CD4-positive, alpha-beta T cell treated with Interleukin-21 for 1 hour (primary cell): Measurements from ENCODE around the gene SPRR4.

ENCODE experiments used
- DNase-seq: peaks from one replicate; pipeline ENCODE4 v3.0.0-alpha.2; 2020

The SPRR4 gene

GRCh38 chr1:152970495-152970894, at the start of gene SPRR4:
Gene SPRR4 (plus strand): TSS chr1:152970648. CDS start chr1:152971891, 1,243 bp downstream.
- no peak for DNase-seq

GRCh38 chr1:152924191-152924590, 46.3 kb upstream of the SPRR4 start:
- no peak for DNase-seq

DNA sequence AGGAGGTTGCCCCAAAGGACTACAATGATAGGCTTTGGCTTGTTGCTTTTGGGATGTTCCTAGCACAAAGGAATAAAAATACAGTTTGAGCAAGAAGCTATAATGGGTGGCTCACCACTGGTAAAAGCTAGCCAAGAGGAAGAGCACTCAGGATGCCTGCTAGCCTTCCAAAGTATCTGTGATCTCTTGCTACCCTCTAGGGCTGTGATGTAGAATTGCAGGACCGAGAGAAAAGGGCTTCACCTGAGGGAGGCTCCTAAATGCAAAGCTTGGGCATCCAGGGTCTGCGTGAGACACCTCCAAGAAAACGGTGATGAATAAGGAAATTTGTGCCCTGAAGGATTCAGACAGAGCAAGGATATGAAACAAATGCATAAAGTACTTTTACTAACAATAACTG, 44.4 kb upstream of the SPRR4 start:
- DNase-seq = no peak

DNA sequence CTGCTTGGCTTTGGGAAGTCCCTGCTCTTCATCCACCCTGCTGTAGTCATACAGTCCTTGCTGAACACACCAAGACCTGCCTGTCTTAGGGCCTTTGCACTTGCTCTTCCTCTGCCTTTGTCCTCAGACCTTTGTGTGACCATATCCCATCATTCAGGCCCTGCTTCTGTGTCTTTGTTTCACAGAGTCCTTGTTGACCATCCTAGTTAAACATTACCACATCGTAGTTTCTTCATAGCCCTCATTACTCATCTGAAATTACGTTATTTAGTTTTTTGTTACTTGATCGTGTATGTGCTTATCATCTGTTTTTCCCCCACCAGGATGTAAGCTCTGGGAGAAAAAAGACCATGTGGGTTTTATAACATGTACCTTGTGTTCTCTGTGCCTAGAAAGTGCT, 41.8 kb upstream of the SPRR4 start:
- DNase-seq = no peak

DNA sequence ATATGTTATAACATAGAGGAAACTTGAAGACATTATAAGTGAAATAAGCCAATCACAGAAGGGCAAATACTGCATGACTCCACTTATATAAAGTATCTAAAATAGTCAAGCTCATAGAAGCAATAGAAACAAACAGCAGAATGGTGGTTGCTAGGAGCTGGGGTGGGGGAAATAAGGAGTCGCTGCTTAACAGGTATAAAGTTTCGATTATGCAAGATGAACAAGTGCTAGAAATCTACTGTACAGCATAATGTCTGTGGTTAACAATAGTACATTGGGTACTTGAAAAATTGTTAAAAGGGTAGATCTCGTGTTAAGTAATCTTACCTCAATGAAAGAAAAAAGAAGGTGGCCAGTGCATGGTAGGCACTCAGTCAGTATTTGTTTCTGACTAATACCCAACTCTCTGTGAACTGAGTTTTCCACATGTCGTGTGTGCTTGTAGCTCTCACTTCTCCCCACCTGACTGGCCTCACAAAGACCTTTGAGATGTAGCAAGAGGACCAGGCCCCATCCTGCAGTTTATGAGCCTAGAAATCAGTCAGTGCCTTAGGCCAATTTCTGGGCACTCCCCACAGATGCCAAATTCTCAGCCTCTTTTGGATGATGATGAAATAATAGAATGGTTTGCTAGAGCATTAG, 38.2 kb upstream of the SPRR4 start:
- DNase-seq = no peak

DNA sequence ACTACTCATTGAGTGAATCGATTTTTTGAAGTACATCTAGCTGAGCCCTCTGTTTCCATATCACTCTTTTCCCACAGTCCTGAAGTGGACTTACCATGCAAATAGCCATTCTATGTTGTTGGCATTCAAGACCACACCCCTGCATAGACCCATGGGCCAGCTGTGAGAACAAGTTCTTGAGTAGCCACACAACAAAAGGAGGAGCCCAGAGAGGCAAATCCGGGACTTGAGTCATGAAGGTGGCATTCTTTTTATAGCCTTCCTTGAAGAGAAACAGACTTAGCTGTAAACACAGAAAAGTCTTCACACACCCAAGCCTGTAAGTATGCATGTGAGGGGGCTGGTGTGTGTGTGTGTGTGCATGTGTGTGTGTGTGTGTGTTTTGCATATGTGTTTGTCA, 37.3 kb upstream of the SPRR4 start:
- no peak for DNase-seq

GRCh38 chr1:152940614-152941013, 29.8 kb upstream of the SPRR4 start:
- no peak for DNase-seq

DNA sequence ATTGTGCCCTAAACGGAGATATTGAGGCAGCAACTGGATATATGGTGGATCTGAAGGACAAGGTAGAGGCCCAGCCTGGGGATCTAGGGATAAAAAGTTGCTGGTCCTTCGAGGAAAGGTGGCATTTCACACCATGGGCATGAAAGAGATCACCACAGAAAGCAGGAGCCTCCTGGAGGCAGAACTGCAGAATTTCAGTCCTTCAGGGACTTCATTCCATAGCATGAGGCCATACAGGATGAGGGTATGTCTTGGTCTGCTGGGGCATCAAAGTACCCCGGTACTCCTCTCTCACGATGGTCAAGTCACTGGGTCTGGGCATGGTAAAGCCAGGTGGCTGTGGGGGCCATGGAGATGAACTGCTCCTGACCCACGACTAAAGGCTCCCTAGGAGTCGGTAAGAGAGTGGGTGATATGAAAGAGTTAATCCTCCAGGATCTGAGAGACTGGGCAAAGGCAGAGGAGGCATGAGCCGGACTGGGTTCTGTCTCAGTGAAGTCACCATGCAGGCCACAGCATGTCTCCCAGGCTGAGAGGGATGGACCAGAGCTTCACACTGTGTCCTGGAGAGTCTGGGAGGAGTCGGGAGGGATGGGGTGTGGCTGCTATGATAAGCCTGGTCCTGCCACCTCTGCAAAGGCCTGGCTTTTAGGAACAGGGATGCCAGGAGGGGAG, 29.3 kb upstream of the SPRR4 start:
- DNase-seq = no peak

GRCh38 chr1:152942161-152942560, 28.3 kb upstream of the SPRR4 start:
- DNase-seq = no peak

- no peak for DNase-seq
Observed at GRCh38 chr1:152946248-152946647, 24.2 kb upstream of the SPRR4 start.

- no peak for DNase-seq
Observed at GRCh38 chr1:152946651-152947256, 23.7 kb upstream of the SPRR4 start, which contains the start of gene SPRR5. Gene SPRR5 (plus strand): TSS chr1:152947206. CDS start chr1:152948555, 1,349 bp downstream.

- DNase-seq = no peak
Observed at GRCh38 chr1:152951711-152952110, 18.7 kb upstream of the SPRR4 start.

GRCh38 chr1:152953761-152954160, 16.7 kb upstream of the SPRR4 start:
- no peak for DNase-seq

- DNase-seq = no peak
Observed at GRCh38 chr1:152954436-152954835, 16.0 kb upstream of the SPRR4 start.

DNA sequence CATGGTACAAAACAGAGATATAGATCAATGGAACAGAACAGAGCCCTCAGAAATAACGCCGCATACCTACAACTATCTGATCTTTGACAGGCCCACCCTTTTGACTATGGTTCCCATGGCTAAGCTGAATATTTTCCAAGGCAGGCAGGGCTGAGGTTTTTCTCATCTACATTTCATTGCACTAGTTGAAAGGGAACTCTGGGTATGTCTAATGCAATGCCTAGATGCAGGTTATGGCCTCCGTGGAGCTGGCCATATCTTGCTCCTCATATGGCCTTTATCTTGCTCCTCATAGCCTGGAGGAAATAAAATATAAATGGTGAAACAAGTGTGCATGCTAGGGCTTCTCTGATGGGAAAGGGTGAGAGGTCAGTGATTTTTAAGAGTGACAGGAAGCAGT, 12.9 kb upstream of the SPRR4 start:
- DNase-seq = no peak

DNA sequence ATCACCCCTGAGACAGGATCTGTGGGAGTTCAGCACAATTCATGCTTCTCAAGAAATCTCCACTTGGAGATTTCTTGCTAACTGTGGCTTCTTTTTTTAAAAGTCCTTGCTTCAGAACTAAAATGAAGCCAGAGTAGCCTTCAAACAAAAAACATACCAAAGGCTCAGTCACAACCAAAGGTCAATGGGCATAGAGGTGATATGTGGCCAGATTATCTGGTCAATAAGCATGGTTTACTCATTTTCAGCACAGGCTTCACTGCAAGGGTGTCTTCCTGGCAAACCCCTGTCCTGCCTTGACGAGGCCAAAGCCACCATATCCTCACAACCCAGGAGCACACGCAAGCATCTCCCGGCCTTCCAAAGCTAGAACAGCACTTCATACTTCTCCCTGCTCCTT, 11.2 kb upstream of the SPRR4 start:
- DNase-seq = no peak

DNA sequence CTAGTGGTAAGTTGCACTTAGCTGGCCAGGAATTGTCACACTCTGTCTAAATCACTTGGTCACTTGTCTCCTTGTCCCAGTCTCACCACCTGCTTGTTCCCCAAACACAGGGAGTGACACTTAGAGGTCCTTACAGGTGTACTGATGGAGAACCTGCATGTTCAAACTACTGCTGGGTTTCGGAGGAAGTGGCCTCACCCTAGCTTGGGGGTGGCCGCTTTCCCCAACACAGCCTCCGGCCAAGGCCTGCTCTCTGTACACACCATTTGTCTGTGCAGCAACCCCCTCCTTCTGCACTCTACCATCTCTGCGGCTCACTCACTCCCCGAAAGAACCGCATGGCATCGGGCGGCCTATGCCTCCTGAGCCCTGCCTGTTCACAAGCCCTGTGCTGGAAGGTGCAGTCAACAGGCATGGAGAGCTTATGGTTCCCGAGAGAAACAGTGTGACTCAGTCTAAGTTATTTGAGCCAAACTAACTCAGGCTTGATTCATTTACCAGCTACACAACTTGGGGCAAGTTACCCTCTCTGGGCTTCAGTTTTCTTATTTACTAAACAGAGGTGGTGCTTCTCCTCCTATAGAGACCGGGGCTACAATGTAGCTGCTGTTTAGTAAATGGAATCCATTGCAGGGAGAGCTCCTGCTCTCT, 10.5 kb upstream of the SPRR4 start:
- no peak for DNase-seq

- DNase-seq = no peak
Observed at GRCh38 chr1:152960452-152961044, 9.9 kb upstream of the SPRR4 start.

DNA sequence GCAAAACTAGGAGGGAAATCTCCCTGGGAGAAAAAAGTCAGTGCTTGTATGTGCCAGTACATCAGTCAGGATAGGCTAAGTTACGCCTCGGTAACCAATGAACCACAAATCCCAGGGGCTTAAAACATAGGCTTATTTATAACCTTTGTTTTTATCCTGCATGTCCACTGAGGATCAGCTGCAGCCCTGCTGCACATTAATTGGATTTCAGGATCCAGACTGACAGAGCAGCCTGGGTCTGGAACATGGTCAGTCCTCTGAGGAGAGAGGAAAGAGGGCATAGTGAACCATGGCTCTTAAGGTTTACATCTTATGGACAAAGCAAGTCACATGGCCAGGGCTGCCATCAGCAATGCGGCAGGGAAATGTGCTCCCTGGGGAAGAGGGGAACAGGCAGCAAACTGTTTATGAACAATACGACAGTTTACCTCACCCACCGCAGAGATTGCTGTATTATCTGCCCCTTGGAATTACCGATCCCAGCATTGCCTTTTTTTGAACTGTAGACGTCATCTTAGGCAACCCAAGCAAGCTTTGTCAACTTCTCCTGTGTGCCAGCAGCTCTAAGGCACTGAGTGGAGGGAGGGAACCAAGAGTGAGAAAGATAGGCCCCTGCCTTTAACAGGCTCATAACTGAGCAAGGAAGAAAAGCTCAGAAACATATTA, 9.1 kb upstream of the SPRR4 start:
- no peak for DNase-seq

DNA sequence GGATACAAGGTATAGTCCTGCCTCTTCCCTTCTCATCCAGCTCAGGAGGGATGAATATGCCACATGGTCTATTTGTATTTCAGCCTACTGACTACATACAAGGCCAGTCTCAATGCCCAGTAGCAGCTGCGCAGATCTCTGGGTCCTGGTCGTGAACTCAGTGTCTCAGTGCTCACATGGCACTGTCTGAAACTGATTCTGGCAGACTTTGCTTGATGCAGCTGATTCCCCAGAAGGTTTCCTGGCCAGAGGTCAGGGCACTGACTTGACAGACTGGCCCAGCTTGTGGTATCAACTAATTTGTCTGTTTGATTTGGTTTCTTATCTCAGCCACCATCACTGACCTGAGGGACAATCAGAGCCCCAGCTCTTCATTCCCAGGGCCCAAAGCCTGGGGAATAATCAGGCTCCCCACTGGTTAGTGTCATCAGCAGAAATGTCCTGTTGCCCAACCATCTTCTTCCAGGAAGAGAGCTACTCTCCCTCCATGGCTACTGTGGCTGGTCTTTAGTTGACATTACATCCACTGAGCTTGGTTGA, 7.5 kb upstream of the SPRR4 start:
- DNase-seq = no peak

GRCh38 chr1:152964536-152964935, 5.9 kb upstream of the SPRR4 start:
- no peak for DNase-seq

DNA sequence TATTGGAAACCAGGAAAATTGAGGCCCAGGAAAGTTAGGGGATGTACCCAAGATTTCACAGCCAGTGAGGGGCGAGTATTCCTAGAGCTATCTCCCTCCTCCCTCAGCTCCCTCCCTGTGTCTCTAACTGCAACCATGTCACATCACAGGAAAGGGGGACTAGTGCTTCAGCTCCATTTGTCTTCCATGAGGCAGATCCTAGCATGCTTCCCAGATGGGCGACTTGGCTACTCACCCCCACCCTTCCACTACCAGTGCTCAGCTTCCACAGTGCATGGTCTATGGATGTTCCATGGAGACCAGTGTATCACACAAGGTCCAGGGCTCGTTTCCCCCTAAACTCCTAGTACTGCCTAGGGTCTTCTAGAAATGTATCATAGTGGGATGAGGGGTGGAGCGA, 4.6 kb upstream of the SPRR4 start:
- no peak for DNase-seq

- no peak for DNase-seq
Observed at GRCh38 chr1:152967201-152967600, 3.2 kb upstream of the SPRR4 start.
